ENCODE data around the gene RBM33.

The RBM33 gene

GRCh38 chr7:155647734-155648133 is 3.3 kb downstream of the RBM33 start:
- Histone ChIP-seq H2AK5ac (ENCODE audit: low read depth, low read length) (no peak overlapping the region), H2BK120ac (ENCODE audit: low read depth, low read length) (no peak overlapping the region), H3K18ac (ENCODE audit: low read length) (no peak overlapping the region), H2BK5ac (ENCODE audit: low read length) (no peak overlapping the region), H4K8ac (ENCODE audit: low read depth, low read length) (no peak overlapping the region), H2AFZ (ENCODE audit: low read length) (no peak overlapping the region), H3K4ac (ENCODE audit: low read length) (no peak overlapping the region), H3K9ac (ENCODE audit: low read depth, low read length, poor library complexity) (no peak overlapping the region), H3K27ac (replicated peaks; ENCODE audit: low read length) (no peak overlapping the region), H3K4me1 (ENCODE audit: control insufficient read depth in 2 of 2, insufficient read depth in 1 of 2, low read depth in 1 of 2, low read length in 2 of 2) (peaks cover 0 to 6% of the 10 kb centered on the region in 2 donors), H3K9me3 (replicated peaks in 1 of 2; ENCODE audit: control insufficient read depth in 2 of 2, insufficient read depth in 1 of 2, low read depth in 1 of 2, low read length in 2 of 2) (peaks cover 8 to 50% of the 10 kb centered on the region in 2 donors), H3K4me2 (ENCODE audit: insufficient read depth, low read length, poor library complexity, severe bottlenecking) (no peak overlapping the region), H3K79me1 (ENCODE audit: low read depth, low read length) (peaks cover 7% of the 10 kb centered on the region), H3K14ac (ENCODE audit: low read length) (no peak overlapping the region), H3K27me3 (ENCODE audit: control insufficient read depth in 3 of 3, insufficient read depth in 3 of 3, low read depth in 1 of 3, low read length in 3 of 3) (no peaks in the 10 kb centered on the region), H3K36me3 (replicated peaks in 1 of 2; ENCODE audit: control insufficient read depth in 2 of 2, insufficient read depth in 2 of 2, low read length in 2 of 2) (peaks cover 3 to 46% of the 10 kb centered on the region in 2 donors), H3K4me3 (ENCODE audit: low read length in 2 of 2) (no peak overlapping the region), H2BK15ac (ENCODE audit: low read length) (no peak overlapping the region), H4K91ac (ENCODE audit: low read depth, low read length, poor library complexity) (no peak overlapping the region), H3K23ac (ENCODE audit: low read depth, low read length, poor library complexity) (no peak overlapping the region), H2BK12ac (ENCODE audit: low read length) (no peak overlapping the region)
- WGBS, 2 donors (ENCODE audit: extremely low coverage in 2 of 2, insufficient read length in 2 of 2, insufficient replicate concordance in 1 of 2) = no CpG with 5 or more reads among the region's 2 CpGs
- DNase-seq (ENCODE audit: low spot score) = no peak

- no peak overlapping the region for H2BK5ac ChIP-seq (ENCODE audit: low read length)
- no peak overlapping the region for H3K9ac ChIP-seq (ENCODE audit: low read depth, low read length, poor library complexity)
- no peak overlapping the region for H2AFZ ChIP-seq (ENCODE audit: low read length)
- H2BK120ac ChIP-seq (ENCODE audit: low read depth, low read length) = no peak overlapping the region
- no peak overlapping the region for H4K8ac ChIP-seq (ENCODE audit: low read depth, low read length)
- H3K4ac ChIP-seq (ENCODE audit: low read length) = no peak overlapping the region
- H3K27me3 ChIP-seq (ENCODE audit: control insufficient read depth in 3 of 3, insufficient read depth in 3 of 3, low read depth in 1 of 3, low read length in 3 of 3) = no peaks in the 10 kb centered on the region
- no peak overlapping the region for H3K4me3 ChIP-seq (ENCODE audit: low read length in 2 of 2)
- no peak for DNase-seq (ENCODE audit: low spot score)
- no peak overlapping the region for H2AK5ac ChIP-seq (ENCODE audit: low read depth, low read length)
- H3K36me3 ChIP-seq (replicated peaks in 1 of 2; ENCODE audit: control insufficient read depth in 2 of 2, insufficient read depth in 2 of 2, low read length in 2 of 2) = peaks cover 3 to 45% of the 10 kb centered on the region in 2 donors
- H3K79me1 ChIP-seq (ENCODE audit: low read depth, low read length) = peaks cover 4% of the 10 kb centered on the region
- H4K91ac ChIP-seq (ENCODE audit: low read depth, low read length, poor library complexity) = no peak overlapping the region
- no CpG with 5 or more reads among the region's 3 CpGs for WGBS, 2 donors (ENCODE audit: extremely low coverage in 2 of 2, insufficient read length in 2 of 2, insufficient replicate concordance in 1 of 2)
- no peak overlapping the region for H3K14ac ChIP-seq (ENCODE audit: low read length)
- H3K9me3 ChIP-seq (replicated peaks in 1 of 2; ENCODE audit: control insufficient read depth in 2 of 2, insufficient read depth in 1 of 2, low read depth in 1 of 2, low read length in 2 of 2) = peaks cover 8 to 58% of the 10 kb centered on the region in 2 donors
- H3K4me1 ChIP-seq (ENCODE audit: control insufficient read depth in 2 of 2, insufficient read depth in 1 of 2, low read depth in 1 of 2, low read length in 2 of 2) = peaks cover 0 to 6% of the 10 kb centered on the region in 2 donors
- no peak overlapping the region for H3K27ac ChIP-seq (replicated peaks; ENCODE audit: low read length)
- no peak overlapping the region for H2BK15ac ChIP-seq (ENCODE audit: low read length)
- H2BK12ac ChIP-seq (ENCODE audit: low read length) = no peak overlapping the region
- H3K23ac ChIP-seq (ENCODE audit: low read depth, low read length, poor library complexity) = no peak overlapping the region
- H3K18ac ChIP-seq (ENCODE audit: low read length) = no peak overlapping the region
- H3K4me2 ChIP-seq (ENCODE audit: insufficient read depth, low read length, poor library complexity, severe bottlenecking) = no peak overlapping the region
These were observed 4.4 kb downstream of the RBM33 start for GRCh38 chr7:155648752-155649339.

DNA sequence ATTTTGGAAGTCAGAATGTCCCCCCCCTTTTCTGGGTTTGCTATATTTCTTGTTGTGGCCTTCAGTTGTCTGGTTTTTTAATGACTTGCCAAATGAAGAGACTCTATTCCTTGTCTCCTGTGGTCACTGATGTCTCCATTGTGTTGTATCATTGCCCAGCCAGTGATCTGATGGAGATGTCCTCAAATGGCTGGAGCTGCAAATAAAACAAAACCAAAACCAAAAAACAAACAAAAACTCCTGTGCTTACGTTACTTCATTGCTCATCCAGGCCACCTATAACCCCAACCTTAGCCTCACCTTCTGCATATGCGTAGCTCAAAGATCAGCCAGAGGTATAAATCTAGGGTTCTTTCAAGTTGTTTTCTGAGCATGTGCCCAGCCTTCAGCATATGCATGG is 5.1 kb downstream of the RBM33 start:
- Histone ChIP-seq H2AK5ac (ENCODE audit: low read depth, low read length) (no peak overlapping the region), H3K4ac (ENCODE audit: low read length) (no peak overlapping the region), H3K9ac (ENCODE audit: low read depth, low read length, poor library complexity) (no peak overlapping the region), H3K14ac (ENCODE audit: low read length) (no peak overlapping the region), H3K4me2 (ENCODE audit: insufficient read depth, low read length, poor library complexity, severe bottlenecking) (no peak overlapping the region), H2BK5ac (ENCODE audit: low read length) (no peak overlapping the region), H2AFZ (ENCODE audit: low read length) (no peak overlapping the region), H3K23ac (ENCODE audit: low read depth, low read length, poor library complexity) (no peak overlapping the region), H2BK120ac (ENCODE audit: low read depth, low read length) (no peak overlapping the region), H2BK12ac (ENCODE audit: low read length) (no peak overlapping the region), H3K36me3 (replicated peaks in 1 of 2; ENCODE audit: control insufficient read depth in 2 of 2, insufficient read depth in 2 of 2, low read length in 2 of 2) (peaks cover 3 to 45% of the 10 kb centered on the region in 2 donors), H3K9me3 (replicated peaks in 1 of 2; ENCODE audit: control insufficient read depth in 2 of 2, insufficient read depth in 1 of 2, low read depth in 1 of 2, low read length in 2 of 2) (peaks cover 8 to 58% of the 10 kb centered on the region in 2 donors), H3K27me3 (ENCODE audit: control insufficient read depth in 3 of 3, insufficient read depth in 3 of 3, low read depth in 1 of 3, low read length in 3 of 3) (no peaks in the 10 kb centered on the region), H3K4me1 (ENCODE audit: control insufficient read depth in 2 of 2, insufficient read depth in 1 of 2, low read depth in 1 of 2, low read length in 2 of 2) (peaks cover 0 to 6% of the 10 kb centered on the region in 2 donors), H3K18ac (ENCODE audit: low read length) (no peak overlapping the region), H3K4me3 (ENCODE audit: low read length in 2 of 2) (no peak overlapping the region), H3K27ac (replicated peaks; ENCODE audit: low read length) (no peak overlapping the region), H4K91ac (ENCODE audit: low read depth, low read length, poor library complexity) (no peak overlapping the region), H4K8ac (ENCODE audit: low read depth, low read length) (no peak overlapping the region), H3K79me1 (ENCODE audit: low read depth, low read length) (peaks cover 3% of the 10 kb centered on the region), H2BK15ac (ENCODE audit: low read length) (no peak overlapping the region)
- DNase-seq (ENCODE audit: low spot score) = no peak
- no CpG with 5 or more reads among the region's 2 CpGs for WGBS, 2 donors (ENCODE audit: extremely low coverage in 2 of 2, insufficient read length in 2 of 2, insufficient replicate concordance in 1 of 2)

DNA sequence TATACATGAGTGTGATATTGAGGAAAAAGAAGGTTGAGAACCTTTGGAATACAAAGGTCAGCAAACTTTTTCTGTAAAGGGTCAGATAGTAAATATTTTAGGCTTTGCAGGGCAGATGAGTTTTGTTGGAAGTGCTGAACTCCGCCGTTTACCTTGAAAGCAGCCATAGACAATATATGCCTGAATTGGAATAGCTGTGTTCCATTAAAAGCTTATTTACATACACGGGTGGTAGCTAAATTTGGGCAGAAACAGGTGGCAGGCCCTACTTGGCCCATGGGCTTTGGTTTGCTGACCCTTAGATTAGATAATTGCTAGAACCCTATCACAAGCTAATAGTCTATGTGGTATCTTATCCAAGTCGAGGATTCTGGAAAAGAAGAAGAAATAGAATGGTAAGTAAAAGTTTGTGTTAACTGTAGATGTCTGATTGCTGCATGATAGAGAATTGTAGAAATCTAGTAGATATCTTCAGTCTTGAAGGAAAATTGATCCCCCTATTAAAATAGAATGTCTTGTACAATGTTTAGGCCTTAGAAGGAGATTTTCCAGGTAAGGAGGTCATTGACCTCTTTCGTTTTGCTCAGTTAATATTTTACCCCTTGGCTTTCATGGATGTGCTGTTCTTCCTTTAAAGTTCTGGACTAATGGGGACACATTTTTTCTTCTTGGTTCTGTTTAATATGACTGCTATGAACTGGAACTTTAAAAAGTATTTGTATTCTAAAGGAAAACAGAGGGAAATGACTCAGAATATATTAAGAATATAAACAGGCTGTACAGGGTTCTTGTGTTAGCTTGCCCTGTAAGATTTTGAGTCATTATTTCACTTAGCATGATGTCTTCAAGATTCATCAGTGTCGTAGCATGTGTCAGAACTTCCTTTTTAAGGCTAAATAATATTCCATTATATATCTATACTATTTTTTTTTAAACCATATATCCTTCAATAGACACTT is 8.0 kb downstream of the RBM33 start:
- no peaks in the 10 kb centered on the region for H3K27me3 ChIP-seq (ENCODE audit: control insufficient read depth in 3 of 3, insufficient read depth in 3 of 3, low read depth in 1 of 3, low read length in 3 of 3)
- peaks cover 3% of the 10 kb centered on the region for H3K79me1 ChIP-seq (ENCODE audit: low read depth, low read length)
- H3K27ac ChIP-seq (replicated peaks; ENCODE audit: low read length) = no peak overlapping the region
- H3K36me3 ChIP-seq (replicated peaks in 1 of 2; ENCODE audit: control insufficient read depth in 2 of 2, insufficient read depth in 2 of 2, low read length in 2 of 2) = peaks cover 3 to 32% of the 10 kb centered on the region in 2 donors
- no peak overlapping the region for H3K4me2 ChIP-seq (ENCODE audit: insufficient read depth, low read length, poor library complexity, severe bottlenecking)
- peaks cover 6 to 61% of the 10 kb centered on the region in 2 donors for H3K9me3 ChIP-seq (replicated peaks in 1 of 2; ENCODE audit: control insufficient read depth in 2 of 2, insufficient read depth in 1 of 2, low read depth in 1 of 2, low read length in 2 of 2)
- no CpG with 5 or more reads among the region's 6 CpGs for WGBS, 2 donors (ENCODE audit: extremely low coverage in 2 of 2, insufficient read length in 2 of 2, insufficient replicate concordance in 1 of 2)
- no peak overlapping the region for H3K23ac ChIP-seq (ENCODE audit: low read depth, low read length, poor library complexity)
- no peak overlapping the region for H4K91ac ChIP-seq (ENCODE audit: low read depth, low read length, poor library complexity)
- no peak overlapping the region for H4K8ac ChIP-seq (ENCODE audit: low read depth, low read length)
- no peak overlapping the region for H2BK12ac ChIP-seq (ENCODE audit: low read length)
- no peak overlapping the region for H2BK5ac ChIP-seq (ENCODE audit: low read length)
- no peak overlapping the region for H3K4me3 ChIP-seq (ENCODE audit: low read length in 2 of 2)
- no peak for DNase-seq (ENCODE audit: low spot score)
- no peak overlapping the region for H3K4ac ChIP-seq (ENCODE audit: low read length)
- no peak overlapping the region for H2AFZ ChIP-seq (ENCODE audit: low read length)
- no peak overlapping the region for H3K18ac ChIP-seq (ENCODE audit: low read length)
- no peak overlapping the region for H3K14ac ChIP-seq (ENCODE audit: low read length)
- no peak overlapping the region for H2AK5ac ChIP-seq (ENCODE audit: low read depth, low read length)
- no peak overlapping the region for H2BK120ac ChIP-seq (ENCODE audit: low read depth, low read length)
- no peak overlapping the region for H2BK15ac ChIP-seq (ENCODE audit: low read length)
- H3K9ac ChIP-seq (ENCODE audit: low read depth, low read length, poor library complexity) = no peak overlapping the region
- no peaks in the 10 kb centered on the region for H3K4me1 ChIP-seq (ENCODE audit: control insufficient read depth in 2 of 2, insufficient read depth in 1 of 2, low read depth in 1 of 2, low read length in 2 of 2)
